ENCODE results near the gene NLGN1. TPM values are rescaled to one million over a fixed set of nuclear protein-coding genes. Genes with fewer than 3 reads are reported as not detected.

The NLGN1 gene
- total and polyA plus RNA-seq, 12 donors, result 0.88 to 19.9 (median 12.6) TPM

DNA sequence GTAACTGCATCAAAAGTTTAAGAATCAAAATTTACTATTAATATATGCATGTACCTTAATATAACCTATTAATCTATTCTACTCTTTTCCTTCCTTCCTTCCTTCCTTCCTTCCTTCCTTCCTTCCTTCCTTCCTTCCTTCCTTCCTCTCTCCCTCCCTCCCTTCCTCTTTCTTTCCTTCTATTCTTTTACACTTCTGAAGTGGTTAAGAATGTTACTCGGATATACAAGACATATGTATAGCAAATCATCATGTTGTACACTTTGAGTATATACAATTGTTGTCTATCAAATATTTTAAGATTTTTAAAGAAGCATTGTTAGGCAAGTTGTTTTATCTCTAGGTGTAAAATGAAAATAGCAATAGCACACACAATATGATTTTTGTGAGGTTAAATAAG, 748.5 kb downstream of the NLGN1 start:
- H3K27me3 ChIP-seq, result no peaks in the 10 kb centered on the region
- H3K9me3 ChIP-seq, result peaks cover 0 to 16% (median 0%) of the 10 kb centered on the region in 11 donors
- no peak overlapping the region for H3K4me3 ChIP-seq
- ATAC-seq (no peak), DNase-seq (no peak)
- TF ChIP-seq, protein P1, sequence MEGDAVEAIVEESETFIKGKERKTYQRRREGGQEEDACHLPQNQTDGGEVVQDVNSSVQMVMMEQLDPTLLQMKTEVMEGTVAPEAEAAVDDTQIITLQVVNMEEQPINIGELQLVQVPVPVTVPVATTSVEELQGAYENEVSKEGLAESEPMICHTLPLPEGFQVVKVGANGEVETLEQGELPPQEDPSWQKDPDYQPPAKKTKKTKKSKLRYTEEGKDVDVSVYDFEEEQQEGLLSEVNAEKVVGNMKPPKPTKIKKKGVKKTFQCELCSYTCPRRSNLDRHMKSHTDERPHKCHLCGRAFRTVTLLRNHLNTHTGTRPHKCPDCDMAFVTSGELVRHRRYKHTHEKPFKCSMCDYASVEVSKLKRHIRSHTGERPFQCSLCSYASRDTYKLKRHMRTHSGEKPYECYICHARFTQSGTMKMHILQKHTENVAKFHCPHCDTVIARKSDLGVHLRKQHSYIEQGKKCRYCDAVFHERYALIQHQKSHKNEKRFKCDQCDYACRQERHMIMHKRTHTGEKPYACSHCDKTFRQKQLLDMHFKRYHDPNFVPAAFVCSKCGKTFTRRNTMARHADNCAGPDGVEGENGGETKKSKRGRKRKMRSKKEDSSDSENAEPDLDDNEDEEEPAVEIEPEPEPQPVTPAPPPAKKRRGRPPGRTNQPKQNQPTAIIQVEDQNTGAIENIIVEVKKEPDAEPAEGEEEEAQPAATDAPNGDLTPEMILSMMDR (IDR thresholded peaks at IDR 0.05), result no peak
- 84 to 89% methylated on average over 1 of the region's 1 CpG for WGBS, 2 donors
- no peaks in the 10 kb centered on the region for H3K36me3 ChIP-seq
- intact Hi-C loops (cut with DNase I), result no loop called here
- H3K27ac ChIP-seq, result no peak overlapping the region
- no peaks in the 10 kb centered on the region for H3K4me1 ChIP-seq

DNA sequence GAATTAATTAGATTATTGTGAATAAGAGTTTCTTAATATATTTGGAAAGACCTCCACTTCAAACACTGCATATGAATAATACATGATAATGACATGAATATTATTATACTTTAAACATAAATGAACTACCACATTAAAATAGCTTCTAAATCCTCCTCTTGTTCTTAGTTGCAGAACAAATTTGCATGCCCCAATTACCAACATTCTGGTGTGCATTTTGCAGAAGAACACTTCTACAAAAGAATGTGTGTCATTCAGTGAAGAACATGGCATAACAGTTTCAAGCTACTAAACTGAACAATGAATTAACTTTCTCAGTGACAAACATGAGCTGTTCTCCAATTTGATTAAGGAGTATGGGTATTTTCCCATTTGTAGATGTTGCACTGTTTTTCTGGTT, 750.3 kb downstream of the NLGN1 start:
- H3K9me3 ChIP-seq, result peaks cover 0 to 15% (median 0%) of the 10 kb centered on the region in 11 donors
- intact Hi-C loops (cut with DNase I), result no loop called here
- H3K27me3 ChIP-seq, result no peaks in the 10 kb centered on the region
- TF ChIP-seq, protein P1 (IDR thresholded peaks at IDR 0.05), result no peak
- DNase-seq (no peak), ATAC-seq (no peak)
- no peak overlapping the region for H3K27ac ChIP-seq
- H3K36me3 ChIP-seq, result no peaks in the 10 kb centered on the region
- no peaks in the 10 kb centered on the region for H3K4me1 ChIP-seq
- H3K4me3 ChIP-seq, result no peak overlapping the region

DNA sequence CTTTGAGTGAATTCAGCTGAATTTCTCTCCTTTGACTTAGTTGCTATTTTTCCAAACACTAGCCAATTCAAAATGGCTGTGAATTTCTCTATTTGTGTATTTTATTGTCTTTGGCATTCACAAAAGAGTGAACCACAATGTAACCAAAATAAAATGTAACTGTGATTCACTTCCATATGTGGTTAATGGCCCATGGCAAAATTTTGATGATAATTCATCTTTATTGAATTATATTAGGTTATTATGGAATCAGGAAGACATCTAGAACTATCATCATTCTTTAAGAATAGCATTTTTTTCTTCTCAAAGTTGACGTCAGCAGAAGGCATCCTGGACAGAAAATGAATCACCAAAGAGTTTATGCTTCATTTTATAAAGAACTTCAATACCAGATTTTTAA, 756.3 kb downstream of the NLGN1 start:
- no peaks in the 10 kb centered on the region for H3K36me3 ChIP-seq
- peaks cover 0 to 7% (median 0%) of the 10 kb centered on the region in 9 donors for H3K4me1 ChIP-seq
- WGBS, 2 donors, result 75 to 89% methylated on average over 1 of the region's 1 CpG
- TF ChIP-seq, protein P1 (IDR thresholded peaks at IDR 0.05), result no peak
- intact Hi-C loops (cut with DNase I), result no loop called here
- no peak for ATAC-seq
- H3K27ac ChIP-seq, result no peak overlapping the region
- no peak for DNase-seq
- H3K9me3 ChIP-seq, result no peaks in the 10 kb centered on the region
- no peaks in the 10 kb centered on the region for H3K27me3 ChIP-seq
- no peak overlapping the region for H3K4me3 ChIP-seq

DNA sequence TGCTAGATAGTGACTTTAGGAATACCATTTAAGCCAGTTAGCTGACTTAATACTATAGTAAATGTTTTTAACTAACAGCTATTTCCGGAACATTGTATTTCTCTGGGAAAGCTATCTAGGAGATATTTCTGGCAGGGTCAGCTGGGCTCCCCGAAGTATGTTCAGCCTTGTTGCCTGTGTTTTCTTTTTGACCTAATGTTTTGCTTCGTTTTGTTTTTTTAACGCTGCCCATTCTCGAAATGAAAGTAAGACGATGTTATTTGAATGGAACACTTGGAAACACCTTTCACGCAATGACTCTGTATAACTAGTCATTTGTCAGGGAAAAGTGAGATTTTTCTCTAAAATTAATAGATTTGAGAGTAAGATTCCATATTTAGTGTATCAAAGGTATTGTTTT, 758.7 kb downstream of the NLGN1 start:
- H3K4me1 ChIP-seq, result peaks cover 0 to 7% (median 0%) of the 10 kb centered on the region in 9 donors
- H3K9me3 ChIP-seq, result peaks cover 0 to 2% (median 0%) of the 10 kb centered on the region in 11 donors
- no peaks in the 10 kb centered on the region for H3K36me3 ChIP-seq
- DNase-seq (no peak), ATAC-seq (peak in 2 of 8 donors; percentile 24 to 37)
- intact Hi-C loops (cut with DNase I), result no loop called here
- 21 to 25% methylated on average over 7 of the region's 7 CpGs for WGBS, 2 donors
- H3K4me3 ChIP-seq, result peak overlapping the region; percentile 7 to 47 (median 38)
- H3K27me3 ChIP-seq, result no peaks in the 10 kb centered on the region
- H3K27ac ChIP-seq, result peak overlapping the region in 5 of 10 donors; percentile 29 to 64 (median 39)
- TF ChIP-seq, protein P1 (IDR thresholded peaks at IDR 0.05), result no peak

Data from heart right ventricle (tissue), 16 donors.